GM12801 (cell line): Measurements from ENCODE around the gene ADCYAP1.

Source experiments
- TF ChIP-seq, protein P1 (sequence below): IDR thresholded peaks from one replicate; pipeline ENCODE4 v1.5.1; 2011; ENCODE audit warnings: control low read depth; ENCODE audit not compliant: insufficient read length; ENCODE audit errors: extremely low read depth

The ADCYAP1 gene

DNA sequence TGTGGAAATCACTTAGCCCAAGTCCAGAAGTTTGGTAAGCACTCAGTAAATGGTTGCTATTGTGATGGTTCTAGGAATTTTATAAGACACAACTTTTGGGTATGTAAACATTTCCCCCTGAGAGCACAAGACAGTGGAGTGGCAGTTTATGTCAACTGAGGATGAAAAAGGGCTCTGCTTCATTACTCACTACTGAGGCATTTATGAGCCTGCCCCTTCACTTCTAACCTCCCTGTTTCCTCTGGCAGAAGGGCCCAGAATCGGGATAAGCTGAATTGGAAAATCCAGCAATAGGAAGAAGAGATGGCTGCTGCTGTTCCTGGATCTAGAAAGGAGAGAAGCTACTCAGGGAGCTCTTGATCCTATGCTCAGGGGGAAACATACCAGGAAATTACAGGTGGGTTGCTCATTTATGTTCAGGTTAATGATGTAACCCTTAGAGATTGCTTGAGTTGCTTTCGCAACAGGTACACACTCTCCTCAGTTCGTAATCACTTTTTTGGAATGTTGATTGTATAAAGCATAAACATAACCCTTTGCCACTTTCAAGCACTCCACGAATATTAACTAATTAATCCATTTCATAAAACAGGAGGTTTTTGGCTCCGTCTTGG, 46.3 kb downstream of the ADCYAP1 start:
- TF ChIP-seq, protein P1, sequence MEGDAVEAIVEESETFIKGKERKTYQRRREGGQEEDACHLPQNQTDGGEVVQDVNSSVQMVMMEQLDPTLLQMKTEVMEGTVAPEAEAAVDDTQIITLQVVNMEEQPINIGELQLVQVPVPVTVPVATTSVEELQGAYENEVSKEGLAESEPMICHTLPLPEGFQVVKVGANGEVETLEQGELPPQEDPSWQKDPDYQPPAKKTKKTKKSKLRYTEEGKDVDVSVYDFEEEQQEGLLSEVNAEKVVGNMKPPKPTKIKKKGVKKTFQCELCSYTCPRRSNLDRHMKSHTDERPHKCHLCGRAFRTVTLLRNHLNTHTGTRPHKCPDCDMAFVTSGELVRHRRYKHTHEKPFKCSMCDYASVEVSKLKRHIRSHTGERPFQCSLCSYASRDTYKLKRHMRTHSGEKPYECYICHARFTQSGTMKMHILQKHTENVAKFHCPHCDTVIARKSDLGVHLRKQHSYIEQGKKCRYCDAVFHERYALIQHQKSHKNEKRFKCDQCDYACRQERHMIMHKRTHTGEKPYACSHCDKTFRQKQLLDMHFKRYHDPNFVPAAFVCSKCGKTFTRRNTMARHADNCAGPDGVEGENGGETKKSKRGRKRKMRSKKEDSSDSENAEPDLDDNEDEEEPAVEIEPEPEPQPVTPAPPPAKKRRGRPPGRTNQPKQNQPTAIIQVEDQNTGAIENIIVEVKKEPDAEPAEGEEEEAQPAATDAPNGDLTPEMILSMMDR = no peak

DNA sequence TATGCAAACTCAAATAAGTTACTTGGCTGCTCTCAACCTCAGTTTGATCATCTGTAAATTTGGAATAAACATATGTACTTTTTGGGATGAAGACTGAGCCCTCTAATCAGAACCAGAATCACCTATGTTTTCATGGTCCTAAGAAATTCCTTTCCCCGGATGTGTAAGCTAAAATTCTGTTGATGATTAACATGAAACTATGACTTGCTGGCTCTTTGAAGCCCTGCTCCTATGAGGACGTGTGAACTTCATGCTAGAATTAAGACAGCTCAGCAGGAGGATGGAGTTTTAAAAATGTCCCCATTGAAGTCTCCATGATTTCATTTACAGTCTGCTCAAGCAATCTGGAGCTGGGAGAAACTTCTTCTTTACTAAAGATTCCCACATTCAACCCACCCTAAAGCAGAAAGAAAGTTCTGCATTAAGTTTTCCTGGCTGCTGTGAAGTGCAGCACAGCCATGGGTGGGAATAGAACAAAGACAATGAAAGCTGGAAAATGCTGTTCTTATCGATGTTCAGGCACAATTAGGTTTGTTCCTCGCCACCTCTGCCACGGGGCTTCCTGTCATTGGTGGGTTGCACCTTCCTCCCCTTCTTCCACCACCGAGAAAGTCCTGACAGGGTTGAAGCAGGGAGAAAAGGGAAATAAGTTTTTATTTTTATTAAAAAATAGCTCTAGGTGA, 50.9 kb downstream of the ADCYAP1 start:
- TF ChIP-seq, protein P1 = no peak

DNA sequence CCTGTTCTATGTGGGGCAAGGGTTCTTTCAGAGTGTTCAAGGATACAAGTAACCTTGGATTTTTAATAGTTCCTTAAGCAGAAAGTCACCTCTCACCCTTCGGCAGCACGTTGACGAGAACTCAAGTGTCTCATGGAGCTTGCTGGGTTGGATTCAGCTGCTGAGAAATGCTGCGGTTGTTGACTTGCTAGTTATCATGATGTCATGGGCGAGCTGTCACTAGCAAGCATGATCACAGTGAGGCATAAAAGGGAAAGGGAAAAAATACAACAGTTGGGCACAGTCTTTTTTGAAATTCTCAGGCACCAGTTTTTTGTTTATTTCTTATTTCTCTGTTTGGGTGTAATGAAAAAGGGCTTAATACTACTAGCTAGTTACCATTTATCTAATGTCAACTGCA, 53.2 kb downstream of the ADCYAP1 start:
- TF ChIP-seq, protein P1 = no peak

DNA sequence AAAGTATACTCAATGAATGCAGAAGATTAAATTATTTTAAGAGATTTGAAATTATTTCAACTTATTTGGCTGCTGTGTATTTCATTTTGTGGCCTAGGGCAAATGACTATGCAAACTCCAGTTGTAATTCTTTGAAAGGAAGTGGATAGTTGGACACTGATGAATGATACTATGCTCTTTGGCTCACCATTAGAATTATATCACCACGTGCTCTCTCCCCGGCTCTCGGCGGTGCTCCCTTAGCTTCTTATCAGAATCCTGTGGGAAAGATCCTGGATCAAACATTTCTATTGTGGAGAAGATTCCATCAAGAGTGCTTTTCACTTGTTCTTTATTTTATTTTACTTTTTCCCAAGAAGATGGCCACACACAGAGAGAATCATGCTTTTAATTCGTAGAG, 55.2 kb downstream of the ADCYAP1 start:
- TF ChIP-seq, protein P1 = no peak
